PFSK-1 (cell line): ENCODE data around the gene CAB39L.

Experiments used
- FOXP2 ChIP-seq: optimal IDR thresholded peaks from 2 replicates; pipeline ENCODE3; 2011; ENCODE audit warnings: borderline replicate concordance, control low read depth, inconsistent platforms; ENCODE audit not compliant: insufficient read depth; ENCODE audit errors: extremely low read length, extremely low read depth
- POLR2AphosphoS5 ChIP-seq: IDR thresholded peaks from 2 replicates; pipeline ENCODE4 v1.6.1; 2012; ENCODE audit warnings: low read depth, mild to moderate bottlenecking, control low read depth, low read length, moderate library complexity
- REST ChIP-seq, 2 experiments: IDR thresholded peaks; 2 replicates each; pipeline versions ENCODE4 v1.6.1 to v1.8.0; 2011 to 2012; ENCODE audit warnings: low read depth in 2 of 2, low read length in 2 of 2, control low read depth in 1 of 2, inconsistent platforms in 1 of 2, mild to moderate bottlenecking in 1 of 2, moderate library complexity in 1 of 2; ENCODE audit not compliant: insufficient read depth in 1 of 2
- SIN3A ChIP-seq: IDR thresholded peaks from 2 replicates; pipeline ENCODE4 v1.6.1; 2012; ENCODE audit warnings: mild to moderate bottlenecking, low read length, moderate library complexity, borderline replicate concordance; ENCODE audit not compliant: insufficient read depth
- TAF1 ChIP-seq: IDR thresholded peaks from 2 replicates; pipeline ENCODE4 v1.6.1; 2012; ENCODE audit warnings: low read length, control low read depth, borderline replicate concordance; ENCODE audit not compliant: insufficient read depth

The CAB39L gene

GRCh38 chr13:49409008-49409407, 34.9 kb downstream of the CAB39L start:
- TF ChIP-seq SIN3A, result no peak
- TF ChIP-seq TAF1, result no peak

- no peak for TF ChIP-seq TAF1
These were observed 35.9 kb downstream of the CAB39L start for GRCh38 chr13:49407936-49408335.

- TF ChIP-seq SIN3A, result no peak
- no peak for TF ChIP-seq POLR2AphosphoS5
- TF ChIP-seq FOXP2, result no peak
- TF ChIP-seq REST (IDR thresholded peaks at IDR 0.05; ENCODE audit: insufficient read depth in 1 of 2, low read depth in 2 of 2, low read length in 2 of 2), result no peak
- TF ChIP-seq TAF1, result no peak
These were observed 36.8 kb downstream of the CAB39L start for GRCh38 chr13:49407068-49407467.

- TF ChIP-seq TAF1 (no peak), POLR2AphosphoS5 (no peak), FOXP2 (no peak), SIN3A (no peak), REST (IDR thresholded peaks at IDR 0.05; ENCODE audit: insufficient read depth in 1 of 2, low read depth in 2 of 2, low read length in 2 of 2) (no peak)
These were observed 39.2 kb downstream of the CAB39L start for GRCh38 chr13:49404703-49405020.

GRCh38 chr13:49403996-49404702, 39.7 kb downstream of the CAB39L start:
- no peak for TF ChIP-seq REST (IDR thresholded peaks at IDR 0.05; ENCODE audit: insufficient read depth in 1 of 2, low read depth in 2 of 2, low read length in 2 of 2)
- no peak for TF ChIP-seq FOXP2
- no peak for TF ChIP-seq POLR2AphosphoS5
- no peak for TF ChIP-seq SIN3A
- no peak for TF ChIP-seq TAF1

- TF ChIP-seq FOXP2 (no peak), SIN3A (no peak), TAF1 (no peak), POLR2AphosphoS5 (no peak), REST (IDR thresholded peaks at IDR 0.05; ENCODE audit: insufficient read depth in 1 of 2, low read depth in 2 of 2, low read length in 2 of 2) (no peak)
These were observed 42.9 kb downstream of the CAB39L start for GRCh38 chr13:49400755-49401659.
